ENCODE measurements around the gene TNNI2. TPM values are rescaled to one million over a fixed set of nuclear protein-coding genes. Genes with fewer than 3 reads are reported as not detected.

Gene TNNI2
- total and polyA plus RNA-seq, 12 donors = 0.55 to 21.8 (median 2.4) TPM; not detected in 3

DNA sequence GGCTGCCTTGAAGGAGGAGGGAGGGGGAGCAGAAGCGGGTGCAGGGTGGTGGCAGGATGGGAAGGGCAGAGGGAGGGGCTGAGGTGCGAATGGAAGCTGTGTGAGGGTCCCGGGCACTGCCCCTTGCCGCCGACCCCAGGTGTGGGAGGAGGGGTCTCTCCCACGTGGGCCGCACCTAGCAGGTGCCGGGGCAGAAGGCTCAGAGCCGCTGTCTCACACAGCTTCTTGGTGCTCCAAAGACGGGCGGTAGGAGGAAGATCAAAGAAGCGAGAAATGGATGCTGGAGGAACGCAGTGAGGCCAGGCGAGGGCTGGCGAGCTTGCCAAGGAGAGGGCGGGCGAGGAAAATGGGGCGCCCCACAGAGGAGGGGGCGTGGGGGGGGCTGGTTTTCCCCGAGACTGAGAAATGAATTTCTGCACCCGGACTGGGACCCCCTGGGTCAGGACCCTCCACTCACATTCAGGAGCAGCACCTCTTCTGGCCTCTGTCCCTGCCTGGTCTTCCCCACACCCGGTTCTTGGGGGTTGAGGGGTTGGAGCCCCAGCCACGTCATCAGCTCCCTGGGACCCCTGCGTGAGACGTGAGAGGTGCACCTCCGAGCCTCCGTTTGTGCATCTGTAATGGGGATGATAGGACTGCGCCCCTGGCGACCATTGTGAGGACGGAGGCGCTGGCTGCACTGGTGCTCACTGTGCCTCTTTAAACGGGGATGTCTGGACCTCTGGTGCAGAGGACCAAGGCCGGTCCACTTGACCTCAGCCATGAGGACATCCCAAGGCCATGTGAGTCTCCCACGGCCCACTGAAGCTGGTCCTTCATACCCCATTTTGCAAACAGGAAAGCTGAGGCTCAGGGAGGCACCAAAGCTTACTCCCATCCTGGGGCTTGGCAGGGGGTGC lies 30.9 kb downstream of the TNNI2 start:
- intact Hi-C loops (cut with DNase I) = no loop called here
- Histone ChIP-seq H3K27ac (peak overlapping the region; percentile 71 to 97 (median 88)), H3K9me3 (replicated peaks in 1 of 3) (no peaks in the 10 kb centered on the region), H3K36me3 (replicated peaks in 1 of 2) (no peaks in the 10 kb centered on the region), H3K4me3 (peak overlapping the region in 3 of 4 donors; percentile 32 to 81 (median 60)), H3K27me3 (no peaks in the 10 kb centered on the region), H3K4me1 (replicated peaks in 1 of 2) (peaks cover 20 to 50% of the 10 kb centered on the region in 2 donors)
- TF ChIP-seq POLR2A (IDR thresholded peaks at IDR 0.05) = peak; percentile 27 to 37
- TF ChIP-seq, protein P1, sequence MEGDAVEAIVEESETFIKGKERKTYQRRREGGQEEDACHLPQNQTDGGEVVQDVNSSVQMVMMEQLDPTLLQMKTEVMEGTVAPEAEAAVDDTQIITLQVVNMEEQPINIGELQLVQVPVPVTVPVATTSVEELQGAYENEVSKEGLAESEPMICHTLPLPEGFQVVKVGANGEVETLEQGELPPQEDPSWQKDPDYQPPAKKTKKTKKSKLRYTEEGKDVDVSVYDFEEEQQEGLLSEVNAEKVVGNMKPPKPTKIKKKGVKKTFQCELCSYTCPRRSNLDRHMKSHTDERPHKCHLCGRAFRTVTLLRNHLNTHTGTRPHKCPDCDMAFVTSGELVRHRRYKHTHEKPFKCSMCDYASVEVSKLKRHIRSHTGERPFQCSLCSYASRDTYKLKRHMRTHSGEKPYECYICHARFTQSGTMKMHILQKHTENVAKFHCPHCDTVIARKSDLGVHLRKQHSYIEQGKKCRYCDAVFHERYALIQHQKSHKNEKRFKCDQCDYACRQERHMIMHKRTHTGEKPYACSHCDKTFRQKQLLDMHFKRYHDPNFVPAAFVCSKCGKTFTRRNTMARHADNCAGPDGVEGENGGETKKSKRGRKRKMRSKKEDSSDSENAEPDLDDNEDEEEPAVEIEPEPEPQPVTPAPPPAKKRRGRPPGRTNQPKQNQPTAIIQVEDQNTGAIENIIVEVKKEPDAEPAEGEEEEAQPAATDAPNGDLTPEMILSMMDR (IDR thresholded peaks at IDR 0.05) = peak in 5 of 6 experiments; percentile 23 to 43 (median 38)
- peak in 3 of 7 donors; percentile 66 to 74 (median 73) for DNase-seq
- 41 to 59% (median 44%) methylated on average over 25 to 34 of the region's 34 CpGs for WGBS, 4 donors

GRCh38 chr11:1870326-1870696 lies 31.5 kb downstream of the TNNI2 start:
- Histone ChIP-seq H3K27me3 (no peaks in the 10 kb centered on the region), H3K4me1 (replicated peaks in 1 of 2) (peaks cover 22 to 47% of the 10 kb centered on the region in 2 donors), H3K9me3 (replicated peaks in 1 of 3) (no peaks in the 10 kb centered on the region), H3K4me3 (peak overlapping the region in 3 of 4 donors; percentile 25 to 60 (median 32)), H3K36me3 (replicated peaks in 1 of 2) (no peaks in the 10 kb centered on the region), H3K27ac (peak overlapping the region; percentile 71 to 97 (median 88))
- 42 to 64% (median 44%) methylated on average over 10 to 12 of the region's 12 CpGs for WGBS, 4 donors
- no peak for DNase-seq
- intact Hi-C loops (cut with DNase I) = no loop called here
- TF ChIP-seq, protein P1 (IDR thresholded peaks at IDR 0.05) = no peak
- no peak for TF ChIP-seq POLR2A (IDR thresholded peaks at IDR 0.05)

- Histone ChIP-seq H3K36me3 (replicated peaks in 1 of 2) (no peaks in the 10 kb centered on the region), H3K4me3 (peak overlapping the region in 3 of 4 donors; percentile 25 to 60 (median 32)), H3K27me3 (no peaks in the 10 kb centered on the region), H3K27ac (peak overlapping the region; percentile 71 to 97 (median 88)), H3K9me3 (replicated peaks in 1 of 3) (no peaks in the 10 kb centered on the region), H3K4me1 (replicated peaks in 1 of 2) (peaks cover 23 to 45% of the 10 kb centered on the region in 2 donors)
- WGBS, 4 donors = 26 to 42% (median 32%) methylated on average over 23 to 50 of the region's 50 CpGs
- DNase-seq = peak in 5 of 7 donors; percentile 79 to 88 (median 83)
- TF ChIP-seq, protein P1 (IDR thresholded peaks at IDR 0.05) = no peak
- peak; percentile 16 to 61 for TF ChIP-seq POLR2A (IDR thresholded peaks at IDR 0.05)
- intact Hi-C loops (cut with DNase I) = no loop called here
Observed at GRCh38 chr11:1870721-1871466, 32.1 kb downstream of the TNNI2 start.

DNA sequence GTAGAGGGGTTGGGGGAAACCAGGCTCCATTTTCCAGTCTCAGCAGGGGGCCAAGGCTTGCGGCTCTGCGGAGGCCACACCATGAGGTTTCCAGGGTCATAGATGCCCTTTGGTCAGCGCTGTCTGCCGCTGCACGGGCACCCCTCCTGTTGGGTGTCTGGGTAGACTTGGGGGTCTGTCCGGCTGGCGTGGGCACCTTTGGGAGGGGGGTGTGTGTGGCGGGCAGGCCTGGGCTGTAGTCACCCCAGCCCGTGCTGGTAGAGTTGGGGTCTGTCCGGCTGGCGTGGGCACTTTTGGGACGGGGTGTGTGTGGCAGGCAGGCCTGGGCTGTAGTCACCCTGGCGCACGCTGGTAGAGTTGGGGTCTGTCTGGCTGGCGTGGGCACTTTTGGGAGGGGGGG lies 32.8 kb downstream of the TNNI2 start:
- Histone ChIP-seq H3K4me3 (peak overlapping the region in 3 of 4 donors; percentile 11 to 60 (median 19)), H3K27me3 (no peaks in the 10 kb centered on the region), H3K9me3 (replicated peaks in 1 of 3) (no peaks in the 10 kb centered on the region), H3K4me1 (replicated peaks in 1 of 2) (peaks cover 29 to 45% of the 10 kb centered on the region in 2 donors), H3K27ac (peak overlapping the region; percentile 71 to 97 (median 88)), H3K36me3 (replicated peaks in 1 of 2) (no peaks in the 10 kb centered on the region)
- peak in 3 of 7 donors; percentile 3 to 55 (median 23) for DNase-seq
- TF ChIP-seq POLR2A (IDR thresholded peaks at IDR 0.05) = no peak
- intact Hi-C loops (cut with DNase I) = no loop called here
- WGBS, 4 donors = 41 to 53% (median 43%) methylated on average over 5 to 15 of the region's 15 CpGs; no CpG with 5 or more reads in 1 of the 4 donors
